G401.6 (cell line): ENCODE measurements around the gene LRRIQ4.

Experiments
- FAIRE-seq: peaks from 2 replicates; lab custom pipeline; 2012; peaks lifted over from hg19 to GRCh38; lab: Jason Lieb, UNC

LRRIQ4 gene

DNA sequence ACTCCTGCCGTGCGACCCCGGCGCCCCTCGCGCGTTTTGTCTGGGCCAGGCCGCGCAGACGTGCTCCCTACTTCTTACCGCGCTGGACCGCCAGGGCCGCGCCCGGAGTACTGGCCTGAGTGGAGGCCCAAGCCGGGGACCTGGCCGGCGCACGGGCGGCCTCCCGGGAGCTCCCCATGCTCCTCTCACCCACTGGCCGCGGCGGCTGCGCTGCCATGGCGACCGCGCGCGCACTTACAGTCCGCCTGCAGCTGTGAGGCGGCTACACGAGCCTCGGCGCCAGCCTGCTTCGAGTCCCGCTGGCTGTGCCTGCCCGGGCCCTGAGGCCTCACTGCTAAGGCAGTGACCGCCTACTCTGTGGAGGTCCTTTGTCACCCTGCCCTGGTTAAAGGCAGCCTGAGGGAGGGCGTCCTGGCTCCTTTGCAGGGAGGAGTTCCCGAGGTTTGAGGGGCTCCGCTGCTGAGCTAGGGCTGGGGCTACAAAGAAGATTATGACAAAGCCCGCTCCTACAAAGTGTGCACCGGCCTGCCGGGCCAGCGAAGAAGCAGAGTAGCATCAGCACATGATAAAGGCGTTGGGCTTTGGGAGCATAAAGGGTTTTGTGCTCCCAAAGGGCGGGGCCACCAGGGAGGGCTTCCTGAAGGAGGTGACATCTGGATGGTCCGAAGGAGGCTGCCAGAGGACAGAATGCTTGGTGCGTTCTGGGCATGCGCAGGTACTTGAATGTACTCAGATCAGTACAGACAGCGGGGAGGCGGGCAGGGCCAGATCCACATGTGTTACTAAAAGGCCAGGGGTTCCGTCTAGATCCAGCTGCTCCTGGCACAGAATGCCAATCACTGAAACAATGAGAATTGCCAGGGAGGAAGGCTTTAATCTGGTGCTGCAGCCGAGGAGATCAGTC, at the start of gene LRRIQ4, which contains the start of gene LRRC34:
Gene LRRIQ4, plus strand, starts transcription at position 539 of the 904 bp plus-strand sequence. CDS start 9,052 bp downstream, outside the sequence.
Gene LRRC34, minus strand, starts transcription at position 573 of the 904 bp plus-strand sequence. Its CDS starts 356 bp downstream, at position 217.
- no peak for FAIRE-seq

DNA sequence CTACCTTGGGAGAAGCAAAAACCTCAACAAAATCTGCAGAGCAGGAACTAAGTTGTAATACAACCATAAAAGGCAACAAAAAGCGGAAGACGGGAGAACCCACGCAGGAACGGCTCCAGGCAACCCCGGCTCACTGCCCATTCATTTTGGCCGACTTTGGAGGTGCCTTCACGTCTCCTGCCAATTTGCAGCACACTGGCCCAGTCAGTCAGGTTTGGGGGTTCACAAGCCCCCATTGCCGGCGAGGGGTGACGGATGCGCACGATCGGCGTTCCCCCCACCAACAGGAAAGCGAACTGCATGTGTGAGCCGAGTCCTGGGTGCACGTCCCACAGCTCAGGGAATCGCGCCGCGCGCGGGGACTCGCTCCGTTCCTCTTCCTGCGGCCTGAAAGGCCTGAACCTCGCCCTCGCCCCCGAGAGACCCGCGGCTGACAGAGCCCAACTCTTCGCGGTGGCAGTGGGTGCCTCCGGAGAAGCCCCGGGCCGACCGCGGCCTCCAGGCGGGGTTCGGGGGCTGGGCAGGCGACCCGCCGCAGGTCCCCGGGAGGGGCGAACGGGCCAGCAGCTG, 48.3 kb upstream of the LRRIQ4 start:
- FAIRE-seq: no peak

DNA sequence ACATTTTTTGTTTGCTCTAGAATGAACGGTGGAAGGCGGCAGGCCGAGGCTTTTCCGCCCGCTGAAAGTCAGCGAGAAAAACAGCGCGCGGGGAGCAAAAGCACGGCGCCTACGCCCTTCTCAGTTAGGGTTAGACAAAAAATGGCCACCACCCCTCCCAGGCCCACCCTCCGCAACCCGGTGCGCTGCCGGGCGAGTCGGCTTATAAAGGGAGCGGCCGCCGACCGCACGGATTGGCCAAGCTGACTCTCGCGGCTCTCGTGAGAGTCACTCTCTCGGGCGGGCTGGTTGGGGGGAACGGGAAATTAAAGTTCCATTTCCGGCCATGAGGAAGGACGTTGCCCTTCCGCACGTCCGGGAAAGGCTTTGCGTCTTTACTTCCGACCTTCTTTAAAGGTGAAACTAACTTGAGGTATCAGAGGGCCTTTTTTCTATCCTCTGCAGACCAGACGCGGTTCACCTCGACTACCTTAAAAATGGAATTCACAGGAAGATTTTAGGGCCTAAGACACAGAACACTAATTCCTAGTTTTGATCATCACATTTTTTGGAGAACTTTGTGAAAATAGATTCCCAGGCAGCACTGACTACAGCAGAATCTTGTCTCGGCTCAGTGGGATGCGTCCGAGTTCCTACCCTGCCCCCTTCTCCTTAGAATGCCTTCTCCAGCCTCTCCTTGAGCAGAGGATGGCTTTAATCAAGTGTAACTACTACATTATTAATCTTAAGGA, 47.6 kb upstream of the LRRIQ4 start, which contains the start of gene TERC:
Gene TERC, minus strand, starts transcription at position 179 of the 731 bp plus-strand sequence.
- peak; percentile 98 for FAIRE-seq

DNA sequence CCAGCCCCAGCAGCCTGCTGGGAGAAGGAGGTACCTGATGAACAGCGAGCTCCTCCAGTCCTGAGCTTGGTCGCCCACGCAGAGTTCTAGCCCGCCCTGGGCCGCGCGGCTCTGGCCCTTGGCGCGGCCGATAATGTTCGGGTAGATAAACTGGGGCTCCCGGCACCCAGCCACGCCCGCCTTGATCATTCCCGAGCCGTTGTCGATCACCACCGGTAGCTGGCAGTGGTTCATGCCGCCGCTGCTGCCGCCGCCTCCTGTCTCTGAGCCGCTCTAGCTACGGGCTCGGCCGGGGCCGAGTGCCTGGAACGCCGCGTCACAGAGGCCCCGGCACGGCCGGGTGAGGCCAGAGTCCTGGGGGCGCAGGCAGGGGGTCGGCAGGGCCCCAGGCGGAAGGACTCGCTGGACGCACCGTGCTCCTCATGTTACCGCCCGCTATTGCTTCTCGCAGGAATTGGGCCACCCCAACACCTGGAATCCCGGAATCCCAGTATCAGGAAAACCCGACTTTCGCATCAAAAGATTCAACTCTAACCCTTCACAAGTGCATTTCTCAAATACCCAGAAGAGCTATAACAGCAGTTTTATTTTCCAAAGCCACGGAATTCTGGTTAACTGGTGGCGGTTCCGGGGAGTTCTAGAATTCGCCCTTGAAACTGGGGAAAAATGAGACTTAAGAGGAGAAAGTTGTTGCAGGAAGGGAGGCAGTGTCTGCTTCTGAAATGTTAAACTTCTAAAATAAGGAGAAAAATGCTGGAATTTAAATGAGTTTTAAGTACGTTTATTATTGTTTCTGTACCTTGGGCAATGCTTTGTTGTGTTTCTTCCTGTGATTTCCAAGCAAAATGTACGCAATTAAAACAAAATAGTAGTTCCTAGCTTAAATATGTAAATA, 43.1 kb upstream of the LRRIQ4 start, which contains the start of gene ACTRT3:
Gene ACTRT3, minus strand, starts transcription at position 275 of the 895 bp plus-strand sequence. Its CDS starts 41 bp downstream, at position 234.
- FAIRE-seq: no peak

DNA sequence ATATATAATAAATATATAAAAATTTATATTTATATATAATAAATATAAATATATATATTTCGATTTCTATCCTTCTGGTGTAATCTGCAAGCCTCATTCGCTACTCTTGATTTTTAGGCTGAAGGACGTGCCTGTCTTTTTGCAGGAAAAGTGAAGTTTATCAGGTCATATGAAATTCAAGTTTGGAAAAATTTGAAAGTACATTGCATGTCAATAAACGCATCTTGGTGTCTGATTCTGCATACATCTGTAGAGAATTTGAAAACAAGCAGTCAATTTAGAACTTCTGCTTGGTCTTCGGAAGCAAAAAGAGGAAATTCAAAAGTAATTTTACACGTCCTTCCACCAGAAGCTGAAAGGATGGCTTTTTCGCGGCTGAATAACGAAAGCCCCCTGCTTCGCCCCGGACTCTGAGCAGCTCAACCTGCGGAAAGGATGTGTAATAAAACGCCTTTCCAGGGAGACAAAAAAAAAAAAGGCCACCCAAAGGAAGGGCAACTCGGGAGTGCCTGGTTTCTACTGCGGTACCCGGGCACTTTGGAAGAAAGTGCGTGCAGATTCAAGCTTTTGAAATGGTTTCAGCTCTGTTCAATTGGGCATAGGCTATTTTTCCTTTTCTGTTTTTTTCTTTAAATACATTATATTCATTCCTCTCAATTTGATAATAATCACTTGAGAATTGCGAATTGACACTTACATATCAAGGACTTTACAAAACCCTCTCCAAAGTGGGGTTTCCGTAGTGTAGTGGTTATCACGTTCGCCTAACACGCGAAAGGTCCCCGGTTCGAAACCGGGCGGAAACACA, 41.0 kb upstream of the LRRIQ4 start:
- FAIRE-seq: no peak

DNA sequence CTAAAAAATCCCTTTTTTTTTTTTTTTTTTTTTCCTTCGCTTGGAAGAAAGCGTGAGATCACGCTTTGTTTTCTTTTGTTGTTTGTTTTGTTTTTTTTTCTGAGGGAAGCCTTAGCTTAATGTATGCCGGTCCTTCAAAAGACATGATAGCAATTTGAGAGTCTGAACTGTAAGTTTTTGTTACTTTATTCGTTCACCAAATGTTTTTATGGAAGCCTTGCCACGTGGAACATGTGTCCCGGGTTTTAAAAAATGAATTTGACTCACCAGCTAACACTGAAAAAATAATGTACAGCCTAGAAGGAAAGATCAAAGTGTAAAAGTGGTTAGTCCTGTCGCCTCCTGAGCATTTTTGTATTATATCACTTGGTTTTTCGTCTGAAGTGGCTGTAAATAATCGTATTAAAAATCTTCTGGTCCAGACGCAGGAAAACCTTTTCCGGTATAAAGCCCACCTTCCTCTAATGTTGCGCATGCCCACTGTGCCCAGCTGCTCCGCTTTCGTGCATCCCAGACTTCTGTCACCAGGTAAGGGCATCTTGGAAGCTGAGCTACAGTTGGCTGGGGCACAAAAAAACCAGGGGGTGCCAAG, 40.3 kb upstream of the LRRIQ4 start:
- peak; percentile 90 for FAIRE-seq

DNA sequence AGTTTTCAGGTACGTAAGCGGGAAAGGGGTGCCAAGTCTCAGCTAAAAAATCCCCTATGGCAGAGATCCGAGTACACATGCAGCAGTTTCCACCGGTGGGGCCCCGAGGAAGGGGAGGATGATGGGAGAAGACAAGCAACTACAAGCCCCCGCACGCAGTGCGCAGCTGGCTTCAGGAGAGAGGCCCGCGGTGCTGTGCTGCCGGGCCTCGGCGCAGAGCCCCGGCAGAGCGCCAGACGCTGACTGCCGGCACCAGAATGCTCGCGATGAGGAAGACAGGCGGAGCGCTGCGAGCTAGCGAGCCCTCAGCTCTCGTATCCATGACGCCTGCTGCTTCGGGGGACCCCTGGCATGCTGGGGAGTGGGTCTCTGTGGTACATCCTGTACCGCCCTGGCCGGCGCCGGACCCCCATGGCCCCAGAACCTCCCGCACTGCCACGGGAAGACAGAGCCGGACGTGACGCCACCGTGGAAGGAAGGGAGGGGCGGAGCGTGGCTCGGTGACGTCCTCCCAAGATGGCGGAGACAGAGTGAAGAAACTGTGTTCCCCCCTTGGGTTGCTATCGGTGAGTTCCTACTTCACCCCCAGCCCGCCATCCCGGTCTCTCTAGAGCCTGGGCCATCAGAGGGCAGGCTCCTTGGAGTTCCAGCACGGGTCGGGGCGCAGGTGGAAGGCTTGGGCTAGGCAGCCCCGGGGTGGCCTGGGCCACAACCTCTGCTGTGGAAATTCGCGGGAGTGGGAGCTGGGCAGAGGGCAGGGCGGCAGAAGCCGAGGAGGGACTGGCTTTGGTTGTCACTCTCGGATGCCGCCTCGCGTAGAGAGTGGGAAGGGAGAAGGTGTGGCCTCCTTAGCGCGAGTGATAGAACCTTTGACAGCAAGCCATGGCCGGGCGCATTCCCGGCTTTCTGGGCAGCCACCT, 39.5 kb upstream of the LRRIQ4 start, which contains the start of gene MYNN:
Gene MYNN, plus strand, starts transcription at position 500 of the 920 bp plus-strand sequence. CDS start 900 bp downstream, outside the sequence.
- peak; percentile 72 for FAIRE-seq

DNA sequence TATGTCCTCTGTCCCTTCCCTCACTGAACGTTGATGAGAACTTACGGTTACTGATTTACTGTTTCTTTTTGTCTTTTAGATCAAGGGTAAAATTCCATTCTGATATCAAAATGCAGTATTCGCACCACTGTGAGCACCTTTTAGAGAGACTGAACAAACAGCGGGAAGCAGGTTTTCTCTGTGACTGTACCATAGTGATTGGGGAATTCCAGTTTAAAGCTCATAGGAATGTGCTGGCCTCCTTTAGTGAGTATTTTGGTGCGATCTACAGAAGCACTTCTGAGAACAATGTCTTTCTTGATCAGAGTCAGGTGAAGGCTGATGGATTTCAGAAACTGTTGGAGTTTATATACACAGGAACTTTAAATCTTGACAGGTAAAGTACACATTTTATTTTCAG, 38.5 kb upstream of the LRRIQ4 start:
- FAIRE-seq: no peak

DNA sequence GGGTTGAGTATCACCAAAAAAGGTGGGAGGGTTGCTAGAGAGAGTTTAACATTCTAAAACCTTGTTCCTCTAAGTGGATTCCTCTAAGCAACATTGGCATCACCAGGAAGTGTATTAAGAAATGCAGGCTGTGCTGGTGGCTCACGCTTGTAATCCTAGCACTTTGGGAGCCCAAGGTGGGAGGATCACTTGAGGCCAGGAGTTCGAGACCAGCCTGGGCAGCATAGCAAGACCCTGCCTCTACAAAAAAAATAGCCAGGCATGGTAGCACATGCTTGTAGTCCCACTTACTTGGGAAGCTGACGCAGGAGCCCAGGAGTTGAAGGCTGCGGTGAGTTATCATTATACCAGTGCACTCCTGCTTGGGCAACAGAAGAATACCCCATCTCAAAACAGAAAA, 34.8 kb upstream of the LRRIQ4 start:
- no peak for FAIRE-seq

DNA sequence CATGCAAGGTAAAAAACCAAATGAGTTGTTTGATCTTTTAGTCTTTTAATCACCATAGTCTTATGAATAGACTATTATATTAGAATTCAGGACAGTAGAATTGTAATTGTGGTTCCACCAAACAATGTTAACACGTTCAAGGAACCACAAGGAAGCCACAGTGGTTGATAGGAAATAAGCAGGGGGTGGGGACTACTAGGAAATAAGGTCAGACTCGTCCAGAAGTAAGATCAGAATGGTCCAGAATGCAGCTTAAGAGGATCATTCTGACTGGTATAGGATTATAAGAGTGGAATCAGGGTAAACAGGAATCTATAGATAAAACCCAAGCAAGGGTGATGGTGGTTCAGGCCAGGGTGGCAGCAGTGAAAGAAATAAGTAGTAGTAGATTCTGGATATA, 31.9 kb upstream of the LRRIQ4 start:
- FAIRE-seq: no peak

DNA sequence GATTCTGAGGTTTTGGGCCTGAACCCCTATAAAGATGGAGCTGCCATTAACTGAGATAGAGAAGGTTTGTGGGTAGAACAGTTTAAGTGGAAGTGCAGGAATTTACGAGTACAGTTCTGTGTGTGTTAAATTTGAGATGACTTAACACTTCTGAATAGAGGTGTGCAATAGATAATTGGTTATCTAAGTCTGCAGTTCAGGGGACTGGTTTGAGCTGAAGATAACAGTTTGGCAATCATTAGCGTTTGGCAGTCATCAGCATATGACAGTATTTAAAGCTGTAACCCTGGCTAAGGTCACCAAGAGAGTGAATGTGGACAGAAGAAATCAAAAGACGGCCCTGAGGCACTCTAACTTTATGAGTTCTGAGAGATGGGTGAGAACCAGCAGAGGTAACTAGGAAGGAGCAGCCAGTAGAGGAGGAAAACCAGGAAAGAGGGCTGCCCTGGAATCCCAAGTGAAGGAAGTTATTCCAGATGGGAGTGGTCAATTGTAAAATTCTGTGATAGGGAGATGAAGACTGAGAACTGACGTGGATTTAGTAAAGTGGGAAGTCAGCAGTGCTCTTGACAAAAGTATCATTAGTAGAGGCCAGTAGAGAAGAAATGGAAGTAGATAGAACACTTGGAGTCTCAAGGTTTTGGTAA, 31.3 kb upstream of the LRRIQ4 start:
- FAIRE-seq: no peak

DNA sequence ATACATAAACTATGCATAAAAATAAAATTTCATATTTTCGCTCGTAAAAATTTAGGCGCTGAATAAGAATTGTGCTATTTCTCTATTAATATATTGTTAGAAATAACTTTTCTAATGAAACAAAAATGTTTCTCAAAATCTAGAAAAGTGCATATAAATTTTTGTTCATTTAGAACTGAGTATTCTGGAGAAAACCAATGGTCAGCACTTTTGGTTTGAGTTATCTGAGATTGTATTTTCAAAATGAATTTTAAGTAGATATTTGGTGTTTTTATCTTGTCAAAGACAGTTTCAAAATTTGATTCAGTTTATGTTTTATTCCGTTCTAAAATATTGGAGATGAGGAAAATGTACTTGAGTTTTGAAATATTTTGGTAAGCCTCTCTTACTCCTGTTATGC, 25.6 kb upstream of the LRRIQ4 start:
- FAIRE-seq: no peak

DNA sequence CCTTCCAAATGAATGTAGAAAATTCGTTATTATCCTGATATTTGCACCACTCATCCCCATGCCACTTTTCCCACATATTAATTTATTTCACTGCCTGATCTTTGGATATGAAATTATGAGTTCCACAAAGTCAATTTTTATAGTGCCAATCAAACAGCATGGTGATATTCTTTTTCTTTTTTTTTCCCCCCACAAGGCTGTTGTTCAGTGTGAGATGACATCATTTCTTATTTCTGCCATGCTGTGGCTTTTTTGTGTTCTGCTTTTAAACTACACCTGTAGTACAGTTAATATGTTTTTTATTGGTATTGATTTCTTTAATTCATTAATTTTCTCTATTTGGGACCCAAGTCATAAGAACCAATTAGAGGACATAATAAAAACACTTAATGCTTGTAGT, 24.9 kb upstream of the LRRIQ4 start:
- FAIRE-seq: no peak

DNA sequence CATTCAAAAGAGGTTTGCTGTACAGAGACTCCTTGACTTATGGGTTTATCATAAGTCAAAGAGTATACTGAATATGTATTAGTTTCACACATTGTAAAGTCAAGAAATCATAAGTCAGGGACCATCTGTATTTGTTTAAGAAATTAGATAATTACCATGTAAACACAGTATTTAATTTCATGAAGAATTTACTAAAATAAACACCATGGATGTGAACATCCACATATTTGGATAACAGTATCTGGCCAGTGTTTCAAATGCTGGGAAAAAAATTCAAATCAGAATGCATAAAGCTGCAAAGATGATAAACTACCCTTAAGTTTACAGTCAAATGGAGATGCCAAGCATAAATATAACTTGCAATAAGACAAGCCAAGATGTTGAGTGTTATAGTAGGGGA, 22.5 kb upstream of the LRRIQ4 start:
- FAIRE-seq: no peak

DNA sequence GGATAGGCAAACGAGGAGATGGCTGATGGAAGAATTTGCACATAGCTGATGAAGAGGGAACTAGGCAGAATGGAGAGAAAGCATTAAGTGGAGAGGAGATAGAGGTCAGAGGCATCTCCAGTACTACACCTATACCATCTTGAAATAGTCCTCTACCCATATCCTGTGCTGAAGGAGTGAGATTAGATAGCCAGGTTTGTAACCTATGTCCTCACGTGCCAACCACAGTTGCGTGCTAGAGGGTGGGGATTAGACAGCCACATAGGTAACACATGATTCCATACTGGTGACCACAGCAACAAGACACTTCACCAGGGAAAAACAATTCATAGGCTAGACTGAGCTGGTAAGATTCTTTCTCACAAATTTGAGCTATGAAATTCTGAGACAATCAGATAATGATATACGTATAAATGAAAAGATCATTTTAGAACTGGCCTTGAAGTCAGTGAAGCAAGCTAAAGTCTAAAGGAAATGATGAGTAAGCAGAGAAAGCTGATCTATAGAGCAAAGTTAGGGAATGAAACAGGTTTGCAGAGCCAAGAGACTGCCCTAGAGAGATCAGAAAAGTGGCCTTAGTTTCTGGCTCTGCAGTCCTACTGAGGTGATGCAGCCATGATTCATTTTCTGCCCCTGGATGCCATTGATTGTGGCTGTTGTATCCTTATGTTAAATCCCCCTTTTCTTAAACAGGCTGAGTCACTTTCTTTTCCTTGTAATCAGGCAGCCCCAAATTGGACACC, 21.8 kb upstream of the LRRIQ4 start:
- no peak for FAIRE-seq

DNA sequence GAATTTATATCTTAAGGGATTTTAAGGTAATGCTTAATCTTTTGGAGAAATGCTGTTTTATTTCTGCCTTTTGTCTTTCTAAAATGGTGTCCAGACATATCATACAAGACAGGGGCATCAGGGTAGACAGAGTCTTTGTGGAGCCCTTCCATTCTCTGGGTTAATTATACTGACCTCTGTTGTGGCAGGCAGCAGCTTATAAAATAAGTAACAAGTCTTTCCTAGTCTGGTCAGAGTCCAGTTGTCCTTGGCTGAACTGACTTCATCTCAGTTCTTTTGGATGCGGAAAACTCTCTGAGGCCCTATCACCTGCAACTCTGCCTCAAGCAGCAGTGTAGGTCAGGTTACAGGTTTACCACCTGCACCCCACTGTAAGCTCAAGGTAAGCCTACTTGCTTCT, 20.3 kb upstream of the LRRIQ4 start:
- no peak for FAIRE-seq

DNA sequence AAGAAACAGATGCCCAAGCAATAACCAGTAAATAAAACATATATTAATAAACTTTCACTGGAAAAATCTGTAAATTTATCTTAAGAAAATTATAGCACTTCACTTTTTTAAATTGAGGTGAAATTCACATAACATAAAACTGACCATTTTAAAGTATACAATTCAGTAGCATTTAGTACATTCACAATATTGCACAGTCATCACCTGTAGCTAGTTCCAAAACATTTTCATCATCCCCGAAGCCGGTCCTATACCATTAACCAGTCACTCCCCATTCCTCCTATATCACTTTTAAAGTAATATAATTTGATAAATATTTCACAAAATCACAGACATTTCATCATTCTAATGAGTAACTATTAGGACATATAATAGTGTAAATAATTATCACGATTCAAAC, 8.0 kb upstream of the LRRIQ4 start:
- no peak for FAIRE-seq
